ENCODE measurements around the gene WFDC8. TPM values are rescaled to one million over a fixed set of nuclear protein-coding genes. Genes with fewer than 3 reads are reported as not detected.
"Not testable (repeated sequence)": the region's sequence is repeated elsewhere in the genome, so short reads cannot be mapped to it uniquely, and the experiment has no call there.

Gene WFDC8
- total RNA-seq = not detected

DNA sequence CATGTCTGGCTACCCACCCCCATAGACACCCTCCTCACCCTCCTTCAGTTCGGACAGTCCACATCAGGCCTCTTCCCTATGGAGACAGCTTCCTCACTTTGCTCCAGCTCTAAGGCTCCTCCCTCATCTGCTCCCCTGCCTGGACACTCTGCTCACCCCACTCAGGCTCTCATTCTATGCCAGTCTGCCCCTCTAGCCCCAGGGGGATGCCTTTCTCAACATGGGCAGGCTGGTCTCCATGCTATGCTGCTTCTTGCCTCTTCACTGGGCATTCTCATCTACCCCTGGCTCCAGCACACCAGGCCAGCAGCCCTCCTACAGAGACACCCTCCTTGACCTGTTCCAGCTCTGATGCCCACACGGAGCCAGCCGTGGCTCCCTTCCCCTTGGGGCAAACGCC, at the start of gene WFDC8:
WFDC8 (minus strand) TSS at position 101 of the 400 bp plus-strand sequence; CDS start at position 64, 37 bp downstream.
- FAIRE-seq = no peak
- DNase-seq (ENCODE audit: low spot score in 2 of 2) = no peak

DNA sequence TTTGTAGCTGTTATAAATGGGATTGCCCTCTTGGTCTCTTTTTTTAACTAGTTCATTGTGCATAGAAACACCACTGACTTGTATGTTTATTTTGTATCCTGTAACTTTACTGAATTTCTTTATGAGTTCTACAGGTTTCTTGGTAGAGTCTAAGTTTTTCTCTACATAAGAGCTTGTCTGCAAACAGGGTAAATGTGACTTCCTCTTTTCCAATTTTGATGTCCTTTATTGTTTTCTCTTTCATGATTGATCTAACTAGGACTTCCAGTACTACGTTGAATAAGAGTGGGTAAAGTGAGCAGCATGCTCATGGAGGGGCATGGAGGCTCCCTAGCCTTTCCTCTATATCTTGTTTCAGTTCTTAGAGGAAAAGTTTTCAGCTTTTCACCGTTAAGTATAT, 47.5 kb upstream of the WFDC8 start:
- FAIRE-seq = no peak
- no peak for DNase-seq (ENCODE audit: low spot score in 2 of 2)

DNA sequence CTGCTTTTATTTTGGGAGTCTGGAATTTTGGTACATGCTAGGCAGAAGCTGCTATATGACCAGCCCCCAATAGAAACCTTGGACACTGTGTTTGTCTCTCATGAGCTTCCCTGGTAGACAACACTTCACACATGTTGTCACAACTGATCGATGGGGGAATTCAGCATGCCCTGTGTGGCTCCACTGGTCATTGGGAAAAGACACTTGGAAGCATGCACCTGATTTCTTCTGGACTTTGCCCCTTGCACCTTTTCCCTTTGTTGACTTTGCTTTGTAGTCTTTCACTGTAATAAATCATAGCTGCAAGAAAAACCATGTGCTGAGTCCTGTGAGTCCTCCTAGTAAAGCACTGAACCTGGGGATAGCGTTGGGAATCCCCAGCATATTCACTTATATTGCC, 42.5 kb upstream of the WFDC8 start:
- no peak for FAIRE-seq
- DNase-seq (ENCODE audit: low spot score in 2 of 2) = no peak

DNA sequence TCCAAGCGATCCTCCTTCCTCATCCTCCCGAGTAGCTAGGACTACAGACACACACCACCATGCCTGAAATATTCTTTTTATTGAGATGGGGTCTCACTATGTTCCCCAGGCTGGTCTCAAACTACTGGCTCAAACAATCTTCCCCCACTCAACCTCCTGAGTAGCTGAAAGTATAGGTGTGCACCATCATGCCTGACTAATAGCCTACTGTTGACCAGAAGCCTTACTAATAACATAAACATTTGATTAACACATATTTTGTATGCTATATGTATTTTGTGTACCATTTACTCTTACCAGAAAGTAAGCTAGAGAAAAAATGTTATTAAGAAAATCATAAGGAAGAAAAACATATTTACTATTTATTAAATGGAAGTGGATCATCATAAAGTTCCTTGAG, 38.5 kb upstream of the WFDC8 start:
- no peak for FAIRE-seq

DNA sequence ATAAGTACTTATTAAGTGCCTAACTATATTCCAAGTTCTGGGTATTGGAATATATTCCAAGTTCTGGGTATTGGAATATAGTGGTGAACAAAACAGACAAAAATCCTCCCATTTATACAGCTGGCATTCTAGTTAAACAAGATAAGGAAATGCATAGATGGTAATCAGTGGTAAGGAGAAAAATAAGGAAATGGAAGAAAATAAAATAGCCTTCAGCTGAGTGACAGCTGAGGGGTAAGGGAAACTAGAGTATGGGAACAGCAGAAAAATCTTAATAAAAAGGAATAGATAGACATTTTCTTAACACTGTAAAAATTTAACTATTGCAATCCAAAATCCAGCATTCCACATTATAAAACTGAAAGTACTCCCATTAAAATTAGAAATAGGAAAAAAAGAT, 33.2 kb upstream of the WFDC8 start:
- DNase-seq (ENCODE audit: low spot score in 2 of 2) = no peak
- no peak for FAIRE-seq

More for the DNA sequence above, 38.5 kb upstream of the WFDC8 start:
- DNase-seq (ENCODE audit: low spot score in 2 of 2) = no peak

DNA sequence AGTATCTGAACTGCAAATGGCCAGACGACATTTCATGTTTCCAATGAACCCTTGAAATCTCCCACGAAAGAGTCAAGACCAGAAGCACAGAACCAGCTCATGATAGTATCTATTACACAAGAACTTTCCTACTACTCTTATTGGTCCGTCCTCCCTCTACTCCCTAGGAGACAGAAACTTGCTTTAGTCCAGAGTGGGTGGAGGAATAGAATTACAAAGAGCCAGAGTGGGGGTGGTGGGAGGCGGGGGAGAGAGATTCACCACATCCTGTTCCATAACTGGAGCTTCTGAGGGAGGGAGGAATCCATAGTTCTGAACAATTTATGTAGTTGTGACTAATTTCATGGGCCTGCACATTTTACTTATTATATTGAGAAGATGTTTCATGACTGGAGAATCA, 32.0 kb upstream of the WFDC8 start:
- DNase-seq (ENCODE audit: low spot score in 2 of 2) (no peak), FAIRE-seq (no peak)

DNA sequence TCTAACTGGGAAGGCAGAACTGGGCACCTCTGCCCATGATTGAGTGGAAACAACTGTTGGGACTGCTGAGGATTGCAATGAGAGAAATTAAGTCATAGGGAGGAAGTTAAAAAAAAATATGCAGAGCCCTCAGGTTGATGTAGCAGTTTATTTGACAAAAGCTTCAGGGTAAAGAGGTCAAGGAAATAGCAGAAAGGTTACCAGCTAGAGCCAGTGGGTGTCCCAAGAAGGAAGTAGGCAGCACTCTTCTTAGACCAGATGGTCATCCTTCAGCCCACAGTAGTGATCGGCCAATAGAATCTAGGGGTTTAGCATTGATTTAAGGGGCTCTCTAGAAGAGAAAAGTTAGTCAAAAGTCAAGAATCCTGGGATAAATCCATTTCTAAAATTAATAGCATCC, 28.7 kb upstream of the WFDC8 start:
- DNase-seq (ENCODE audit: low spot score in 2 of 2) (no peak), FAIRE-seq (no peak)

DNA sequence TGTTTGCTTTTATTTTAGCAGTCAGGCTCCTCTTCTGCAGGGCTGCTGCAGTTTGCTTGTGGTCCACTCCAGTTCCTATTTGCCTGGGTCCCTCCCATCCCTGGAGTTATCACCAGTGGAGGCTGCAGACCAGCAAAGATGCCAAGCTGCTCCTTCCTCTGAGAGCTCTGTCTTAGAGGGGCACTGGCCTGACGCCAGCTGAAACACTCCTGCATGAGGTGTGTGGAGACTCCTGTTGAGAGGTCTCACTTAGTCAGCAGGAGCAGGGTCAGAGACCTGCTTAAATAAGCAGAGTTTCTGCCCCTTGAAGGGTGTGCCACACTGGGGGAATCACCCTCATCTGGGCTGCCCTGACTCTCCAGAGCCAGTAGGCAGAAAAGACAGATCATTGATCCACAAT, 16.2 kb upstream of the WFDC8 start:
- FAIRE-seq (no peak), DNase-seq (ENCODE audit: low spot score in 2 of 2) (no peak)

DNA sequence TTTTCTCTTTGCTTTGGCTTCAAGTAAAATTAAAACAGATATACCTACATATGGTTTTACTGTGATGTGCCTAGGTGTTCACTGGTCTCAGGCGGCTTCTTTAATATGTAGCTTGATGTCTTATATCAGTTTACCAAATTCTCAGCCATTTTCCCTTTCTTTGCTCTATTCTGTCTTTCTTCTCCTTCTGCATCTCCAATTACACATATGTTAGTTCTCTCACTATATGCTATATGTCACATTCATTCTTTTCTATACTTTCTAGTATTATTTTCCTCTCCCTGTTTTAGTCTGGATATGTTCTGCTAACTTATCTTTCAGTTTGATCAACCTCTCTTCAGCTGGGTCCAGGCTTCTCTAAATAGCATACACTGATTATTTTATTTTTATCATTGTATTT, 14.4 kb upstream of the WFDC8 start:
- DNase-seq (ENCODE audit: low spot score in 2 of 2) (no peak), FAIRE-seq (no peak)

DNA sequence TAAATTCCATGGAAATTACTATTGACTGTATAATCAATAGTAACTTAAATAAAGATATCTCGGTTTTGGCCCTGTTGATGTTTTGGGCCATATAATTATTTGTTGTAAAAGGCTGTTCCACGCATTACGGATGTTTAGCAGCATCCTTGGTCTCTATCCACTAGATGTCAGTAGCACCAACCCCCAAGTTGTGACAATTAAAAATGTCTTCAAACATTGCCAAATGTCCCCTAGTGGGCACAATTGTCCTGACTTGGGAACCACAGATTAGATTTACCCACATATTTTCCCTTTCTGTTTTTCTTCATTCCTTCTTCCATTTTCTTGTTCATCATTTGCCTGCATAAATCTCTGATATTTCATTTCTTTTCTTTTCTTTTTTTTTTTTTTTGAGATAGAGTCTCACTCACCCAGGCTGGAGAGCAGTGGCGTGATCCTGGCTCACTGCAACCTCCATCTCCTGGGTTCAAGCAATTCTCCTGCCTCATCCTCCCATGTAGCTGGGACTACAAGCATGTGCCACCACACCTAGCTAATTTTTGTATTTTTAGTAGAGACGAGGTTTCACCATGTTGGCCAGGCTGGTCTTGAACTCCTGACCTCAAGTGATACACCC, 13.6 kb upstream of the WFDC8 start:
- FAIRE-seq = no peak

DNA sequence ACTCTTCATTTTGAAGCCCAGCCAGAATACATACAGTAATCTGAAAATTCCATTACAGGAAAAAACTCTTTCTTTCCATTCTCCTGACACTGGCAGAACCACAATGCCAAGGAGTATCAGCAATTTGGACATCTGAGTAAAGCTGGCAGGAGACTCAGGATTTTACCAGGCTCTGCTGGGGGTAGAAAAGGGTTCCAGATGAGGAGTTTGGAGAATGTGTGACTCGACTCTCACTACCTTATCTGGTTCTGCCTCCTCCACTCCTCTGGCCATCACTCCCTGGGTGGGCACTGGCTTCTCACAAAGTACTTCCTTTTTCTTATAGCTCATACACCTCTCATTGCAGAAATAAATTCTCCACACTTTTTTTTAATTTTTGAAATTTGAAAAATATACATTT, 10.6 kb upstream of the WFDC8 start:
- DNase-seq (ENCODE audit: low spot score in 2 of 2) = no peak
- no peak for FAIRE-seq

More for the DNA sequence above, 13.6 kb upstream of the WFDC8 start:
- no peak for DNase-seq (ENCODE audit: low spot score in 2 of 2)

DNA sequence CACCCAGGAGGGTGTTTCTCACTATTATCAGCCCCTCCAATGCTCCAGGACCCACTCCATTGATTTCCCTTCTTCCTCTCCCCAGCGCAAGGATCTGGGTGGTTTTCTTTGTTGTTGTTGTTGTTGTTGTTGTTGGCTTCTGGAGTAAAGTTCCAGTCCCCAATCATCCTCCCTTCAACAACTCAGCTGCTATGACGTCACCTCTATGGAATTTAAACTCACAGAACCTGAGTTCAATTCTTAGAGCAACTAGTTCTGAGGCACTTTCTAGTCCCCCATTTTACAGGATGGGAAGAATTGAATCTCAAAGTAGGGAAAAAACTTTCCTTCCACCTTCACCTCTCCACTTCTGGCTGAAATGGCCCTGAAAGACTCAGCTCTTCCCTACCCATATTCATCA, 9.7 kb upstream of the WFDC8 start:
- no peak for DNase-seq (ENCODE audit: low spot score in 2 of 2)
- FAIRE-seq = no peak

DNA sequence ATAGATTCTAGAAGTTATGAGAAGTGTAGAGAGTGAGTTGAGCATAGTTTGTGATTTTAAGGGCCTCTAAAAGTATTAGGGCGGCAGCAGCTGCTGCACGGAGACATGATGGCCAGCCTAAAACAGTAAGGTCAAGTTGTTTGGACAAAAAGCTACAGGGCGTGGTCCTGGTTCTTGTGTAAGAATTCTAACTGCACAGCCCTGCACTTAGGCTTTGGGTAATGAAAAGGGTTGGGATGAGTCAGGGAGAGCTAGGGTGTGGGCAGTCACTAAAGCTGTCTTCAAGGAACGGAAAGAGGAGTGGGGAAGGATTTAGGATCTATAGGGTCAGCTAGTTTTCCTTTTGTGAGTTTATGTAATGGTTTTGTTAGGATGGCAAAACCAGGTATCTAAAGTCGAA, 6.9 kb upstream of the WFDC8 start:
- not testable (repeated sequence) for FAIRE-seq

DNA sequence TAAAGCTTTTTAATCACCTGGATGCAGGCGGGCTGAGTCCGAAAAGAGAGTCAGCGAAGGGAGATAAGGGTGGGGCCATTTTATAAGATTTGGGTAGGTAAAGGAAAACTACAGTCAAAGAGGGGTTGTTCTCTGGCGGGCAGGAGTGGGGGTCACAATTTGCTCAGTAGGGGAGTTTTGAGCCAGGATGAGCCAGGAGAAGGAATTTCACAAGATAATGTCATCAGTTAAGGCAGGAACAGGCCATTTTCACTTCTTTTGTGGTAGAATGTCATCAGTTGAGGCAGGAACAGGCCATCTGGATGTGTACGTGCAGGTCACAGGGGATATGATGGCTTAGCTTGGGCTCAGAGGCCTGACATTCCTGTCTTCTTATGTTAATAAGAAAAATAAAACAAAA, 5.2 kb upstream of the WFDC8 start:
- not testable (repeated sequence) for FAIRE-seq; DNase-seq (ENCODE audit: low spot score in 2 of 2)

More for the DNA sequence above, 6.9 kb upstream of the WFDC8 start:
- DNase-seq (ENCODE audit: low spot score in 2 of 2) = not testable (repeated sequence)

DNA sequence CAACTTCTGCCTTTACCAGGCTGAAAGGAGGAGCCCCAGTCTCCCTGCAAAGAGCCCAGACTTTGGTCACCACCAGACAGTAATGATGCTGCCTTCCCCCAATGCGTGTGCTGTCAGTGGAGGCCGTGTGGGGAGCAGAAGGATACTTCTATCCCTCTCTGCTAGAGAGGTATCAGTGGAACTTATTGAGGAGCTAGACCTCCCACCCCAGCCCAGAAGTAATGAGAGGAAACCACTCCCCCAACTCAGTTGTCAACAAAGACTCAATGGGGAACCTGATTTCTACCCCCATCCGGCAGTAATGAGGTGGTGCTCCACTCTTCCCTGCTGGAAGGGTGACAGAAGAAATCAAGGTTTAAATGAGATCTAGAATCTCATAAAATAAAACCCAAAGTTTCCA, 4.4 kb upstream of the WFDC8 start:
- no peak for FAIRE-seq

DNA sequence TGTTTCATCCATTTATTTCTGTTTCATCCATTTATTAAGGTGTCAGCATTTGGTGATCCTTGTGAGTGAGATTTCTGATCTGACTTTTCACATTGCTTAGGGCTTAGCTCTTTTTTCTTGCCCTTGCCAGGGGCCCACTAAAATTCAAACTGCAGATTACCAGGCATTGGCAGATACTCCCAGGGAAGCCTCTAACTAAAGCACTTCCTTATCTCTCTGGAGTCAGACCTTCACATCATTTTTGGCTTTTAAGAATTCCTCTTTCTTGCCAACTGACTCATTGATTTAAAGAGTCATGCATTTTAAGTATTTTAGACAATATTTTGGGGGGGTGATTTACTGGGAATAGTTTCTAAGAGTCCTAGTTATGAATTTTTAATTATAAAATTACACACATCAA, 2.6 kb upstream of the WFDC8 start:
- FAIRE-seq = no peak
- no peak for DNase-seq (ENCODE audit: low spot score in 2 of 2)

More for the DNA sequence above, 4.4 kb upstream of the WFDC8 start:
- no peak for DNase-seq (ENCODE audit: low spot score in 2 of 2)

DNA sequence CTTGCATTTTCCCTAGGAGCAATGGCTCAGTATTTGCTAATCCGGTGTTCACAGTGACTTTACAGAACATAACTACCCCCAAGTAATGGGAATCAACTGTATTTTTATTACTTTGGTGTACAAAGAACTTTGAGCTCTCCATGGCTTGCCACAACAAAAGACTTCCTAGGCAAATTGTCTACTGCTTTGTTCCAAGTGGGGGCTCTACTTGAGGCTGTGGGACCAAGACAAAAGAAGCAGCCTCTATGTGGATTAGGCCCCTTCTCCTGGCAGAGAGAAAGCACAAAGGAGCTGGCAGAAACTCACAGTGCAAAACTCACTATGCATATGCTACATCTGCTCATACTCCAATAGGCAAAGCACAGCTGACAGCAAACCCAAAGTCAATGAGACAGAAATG, 853 bp downstream of the WFDC8 start:
- DNase-seq (ENCODE audit: low spot score in 2 of 2) (no peak), FAIRE-seq (no peak)

DNA sequence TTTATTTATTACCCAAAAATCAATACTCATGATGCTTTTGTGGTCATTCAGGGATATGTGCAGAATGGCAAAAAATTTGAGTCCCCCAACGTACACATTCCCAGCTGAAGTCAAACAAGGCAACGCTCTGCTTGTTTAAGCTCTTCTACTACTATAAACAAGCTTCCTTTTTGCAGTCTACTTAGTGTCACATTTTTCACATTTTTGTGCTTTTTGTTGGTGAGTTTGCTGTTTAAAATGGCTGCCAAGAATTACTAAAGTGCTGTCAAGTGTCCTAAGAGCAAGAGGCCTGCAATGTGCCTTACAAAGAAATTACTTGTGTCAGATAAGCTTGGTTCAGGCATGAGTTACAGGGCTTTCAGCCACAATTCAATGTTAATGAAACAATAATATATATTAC, 2.1 kb downstream of the WFDC8 start:
- DNase-seq (ENCODE audit: low spot score in 2 of 2) (no peak), FAIRE-seq (no peak)

DNA sequence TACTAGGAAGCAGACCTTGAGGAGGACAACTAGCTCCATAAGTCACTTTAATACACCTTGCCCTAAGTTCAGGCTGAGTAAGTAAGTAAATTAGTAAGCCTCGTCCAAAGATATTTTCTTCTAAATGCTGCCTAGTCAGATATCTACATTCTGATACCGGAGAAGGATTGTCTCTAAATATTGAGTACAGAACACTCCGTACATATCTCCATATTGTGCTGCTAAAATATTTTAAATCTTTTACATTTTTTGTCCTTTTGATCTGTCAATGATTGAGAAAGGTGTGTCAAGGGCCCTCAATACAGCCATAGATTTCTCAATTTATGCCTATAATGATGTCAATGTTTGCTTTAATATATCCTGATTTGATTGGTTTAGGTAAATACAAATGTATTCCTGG, 3.2 kb downstream of the WFDC8 start:
- no peak for DNase-seq (ENCODE audit: low spot score in 2 of 2)
- no peak for FAIRE-seq

DNA sequence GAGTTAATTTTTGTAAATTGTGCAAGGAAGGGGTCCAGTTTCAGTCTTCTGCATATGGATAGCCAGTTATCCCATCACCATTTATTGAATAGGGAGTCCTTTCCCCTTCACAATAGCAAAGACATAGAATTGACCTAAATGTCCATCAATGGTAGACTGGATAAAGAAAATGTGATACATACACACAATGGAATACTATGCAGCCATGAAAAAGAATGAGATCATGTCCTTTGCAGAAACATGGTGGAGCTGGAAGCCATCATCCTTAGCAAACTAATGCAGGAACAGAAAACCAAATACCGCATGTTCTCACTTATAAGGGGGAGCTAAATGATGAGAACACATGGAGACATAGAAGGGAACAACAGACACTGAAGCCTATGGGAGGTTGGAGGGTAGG, 9.4 kb downstream of the WFDC8 start:
- not testable (repeated sequence) for FAIRE-seq

DNA sequence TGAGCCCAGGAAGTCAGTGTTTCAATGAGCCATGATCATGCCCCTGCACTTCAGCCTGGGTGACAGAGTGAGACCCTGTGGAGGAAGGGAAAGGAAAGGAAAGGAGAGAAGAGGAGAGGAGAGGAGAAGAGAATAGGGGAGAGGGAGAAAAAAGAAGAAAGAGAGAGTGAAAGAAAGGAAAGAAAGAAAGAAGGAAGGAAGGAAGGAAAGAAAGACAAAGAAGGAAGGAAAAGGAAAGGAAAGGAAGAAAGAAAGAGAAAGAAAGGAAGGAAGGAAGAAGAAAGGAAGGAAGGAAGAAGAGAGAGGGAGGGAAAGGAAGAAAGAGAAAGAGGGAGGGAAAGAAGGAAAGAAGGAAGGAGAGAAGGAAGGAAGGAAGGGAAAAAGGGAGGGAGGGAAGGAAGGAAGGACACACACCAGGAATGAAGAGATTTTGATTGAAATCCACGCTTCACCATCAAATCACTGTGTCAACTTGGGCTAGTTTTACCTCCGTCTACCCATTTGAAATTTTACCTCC, 14.3 kb downstream of the WFDC8 start:
- FAIRE-seq = no peak
- DNase-seq (ENCODE audit: low spot score in 2 of 2) = no peak

More for the DNA sequence above, 9.4 kb downstream of the WFDC8 start:
- not testable (repeated sequence) for DNase-seq (ENCODE audit: low spot score in 2 of 2)

DNA sequence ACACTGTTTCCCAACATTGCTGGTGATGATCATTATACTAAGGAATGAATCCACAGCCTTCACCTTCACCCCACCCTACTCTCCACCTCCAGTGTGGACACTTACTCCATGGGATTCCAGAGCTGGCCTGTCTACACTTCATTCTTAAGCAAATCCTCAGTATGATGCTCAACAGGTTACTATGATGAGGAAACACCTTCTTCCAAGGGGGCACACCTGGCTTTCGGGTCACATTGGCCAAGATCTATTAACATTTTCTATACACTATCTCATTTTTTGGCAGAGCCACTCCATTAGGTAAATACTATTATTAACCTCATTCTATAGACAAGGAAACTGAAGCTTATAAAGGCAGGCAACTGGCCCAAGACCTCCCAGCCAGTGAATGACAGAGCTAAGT, 23.9 kb downstream of the WFDC8 start:
- DNase-seq (ENCODE audit: low spot score in 2 of 2) (no peak), FAIRE-seq (no peak)

DNA sequence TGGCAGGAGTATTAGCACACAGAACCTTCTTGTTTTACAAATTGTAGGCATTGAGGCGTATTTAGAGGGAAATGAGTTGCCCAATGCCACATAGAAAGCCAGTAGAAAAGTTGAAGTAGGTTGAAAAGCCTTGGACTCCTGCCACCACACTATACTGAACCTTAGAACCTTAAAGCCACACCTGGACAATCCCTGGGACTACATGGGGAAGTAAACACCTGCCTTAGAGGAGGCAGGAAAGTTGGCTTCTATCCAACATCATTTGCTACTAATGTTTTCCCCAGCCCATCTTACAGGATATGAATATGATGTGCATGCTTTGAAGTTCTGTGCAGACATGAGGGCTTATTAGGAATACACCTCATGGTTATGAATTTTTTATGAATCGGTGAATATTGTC, 26.6 kb downstream of the WFDC8 start:
- FAIRE-seq = no peak
- no peak for DNase-seq (ENCODE audit: low spot score in 2 of 2)

All from frontal cortex (tissue), 4 donors.